ENCODE data around the gene BTBD19. TPM values are rescaled to one million over a fixed set of nuclear protein-coding genes. Genes with fewer than 3 reads are reported as not detected.

BTBD19 gene
- polyA plus RNA-seq, 1 donor (not counting 4 experiments of a cell fraction or from before 2014, with no cell fraction given): 2.9 TPM

GRCh38 chr1:44805311-44806024 is 2.9 kb upstream of the BTBD19 start:
- Histone ChIP-seq H3K4me1 (ENCODE audit: control insufficient read depth, extremely low read depth, insufficient read depth, low read length) (peaks cover 68% of the 10 kb centered on the region), H3K4me3 (ENCODE audit: control insufficient read depth in 2 of 3, extremely low read depth in 1 of 3, insufficient read depth in 2 of 3, low read depth in 1 of 3, low read length in 3 of 3) (no peak overlapping the region), H3K27me3 (ENCODE audit: control insufficient read depth, extremely low read depth, insufficient read depth, low read length) (no peaks in the 10 kb centered on the region), H3K9me3 (ENCODE audit: control insufficient read depth, low read depth, low read length) (no peaks in the 10 kb centered on the region), H2AFZ (ENCODE audit: control insufficient read depth, low read length) (no peak overlapping the region), H3K9ac (ENCODE audit: control insufficient read depth, extremely low read depth, insufficient read depth, low read length) (no peak overlapping the region), H3K36me3 (ENCODE audit: control insufficient read depth in 2 of 2, extremely low read depth in 1 of 2, insufficient read depth in 2 of 2, low read length in 2 of 2) (peaks cover 33 to 61% of the 10 kb centered on the region in 2 experiments), H3K9me1 (ENCODE audit: control insufficient read depth, extremely low read depth, insufficient read depth, low read length) (no peaks in the 10 kb centered on the region), H3K79me2 (ENCODE audit: control insufficient read depth, insufficient read depth, low read length) (peaks cover 38% of the 10 kb centered on the region), H4K20me1 (ENCODE audit: control insufficient read depth, extremely low read depth, insufficient read depth, low read length) (peaks cover 6% of the 10 kb centered on the region), H3K27ac (ENCODE audit: control insufficient read depth, insufficient read depth, low read length) (no peak overlapping the region), H3K4me2 (ENCODE audit: control insufficient read depth, extremely low read depth, insufficient read depth, low read depth, low read length) (no peak overlapping the region)
- dilution Hi-C loops (cut with MboI; ENCODE audit: extremely low pct_ligation_motif_present, low sequenced_read_pairs): no loop called here
- FAIRE-seq: no peak
- no peak for TF ChIP-seq EZH2 (IDR thresholded peaks at IDR 0.05; ENCODE audit: low read length)
- TF ChIP-seq, protein P1, sequence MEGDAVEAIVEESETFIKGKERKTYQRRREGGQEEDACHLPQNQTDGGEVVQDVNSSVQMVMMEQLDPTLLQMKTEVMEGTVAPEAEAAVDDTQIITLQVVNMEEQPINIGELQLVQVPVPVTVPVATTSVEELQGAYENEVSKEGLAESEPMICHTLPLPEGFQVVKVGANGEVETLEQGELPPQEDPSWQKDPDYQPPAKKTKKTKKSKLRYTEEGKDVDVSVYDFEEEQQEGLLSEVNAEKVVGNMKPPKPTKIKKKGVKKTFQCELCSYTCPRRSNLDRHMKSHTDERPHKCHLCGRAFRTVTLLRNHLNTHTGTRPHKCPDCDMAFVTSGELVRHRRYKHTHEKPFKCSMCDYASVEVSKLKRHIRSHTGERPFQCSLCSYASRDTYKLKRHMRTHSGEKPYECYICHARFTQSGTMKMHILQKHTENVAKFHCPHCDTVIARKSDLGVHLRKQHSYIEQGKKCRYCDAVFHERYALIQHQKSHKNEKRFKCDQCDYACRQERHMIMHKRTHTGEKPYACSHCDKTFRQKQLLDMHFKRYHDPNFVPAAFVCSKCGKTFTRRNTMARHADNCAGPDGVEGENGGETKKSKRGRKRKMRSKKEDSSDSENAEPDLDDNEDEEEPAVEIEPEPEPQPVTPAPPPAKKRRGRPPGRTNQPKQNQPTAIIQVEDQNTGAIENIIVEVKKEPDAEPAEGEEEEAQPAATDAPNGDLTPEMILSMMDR (optimal IDR thresholded peaks at IDR 0.05 in 1 of 3, IDR thresholded peaks at IDR 0.05 in 1 of 3, conservative IDR thresholded peaks at IDR 0.05 in 1 of 3; ENCODE audit: extremely low read depth in 1 of 3, insufficient read depth in 2 of 3, low read length in 3 of 3): no peak
- no peak for DNase-seq (ENCODE audit: low read depth, low spot score)

- H3K9me3 ChIP-seq (ENCODE audit: control insufficient read depth, low read depth, low read length): no peaks in the 10 kb centered on the region
- peaks cover 68% of the 10 kb centered on the region for H3K4me1 ChIP-seq (ENCODE audit: control insufficient read depth, extremely low read depth, insufficient read depth, low read length)
- H3K4me3 ChIP-seq (ENCODE audit: control insufficient read depth in 2 of 3, extremely low read depth in 1 of 3, insufficient read depth in 2 of 3, low read depth in 1 of 3, low read length in 3 of 3): no peak overlapping the region
- peaks cover 33% of the 10 kb centered on the region for H3K79me2 ChIP-seq (ENCODE audit: control insufficient read depth, insufficient read depth, low read length)
- no peak for FAIRE-seq
- TF ChIP-seq, protein P1 (optimal IDR thresholded peaks at IDR 0.05 in 1 of 3, IDR thresholded peaks at IDR 0.05 in 1 of 3, conservative IDR thresholded peaks at IDR 0.05 in 1 of 3; ENCODE audit: extremely low read depth in 1 of 3, insufficient read depth in 2 of 3, low read length in 3 of 3): no peak
- no peak for TF ChIP-seq EZH2 (IDR thresholded peaks at IDR 0.05; ENCODE audit: low read length)
- no peak for DNase-seq (ENCODE audit: low read depth, low spot score)
- peak overlapping the region; percentile 78 for H3K9ac ChIP-seq (ENCODE audit: control insufficient read depth, extremely low read depth, insufficient read depth, low read length)
- H3K36me3 ChIP-seq (ENCODE audit: control insufficient read depth in 2 of 2, extremely low read depth in 1 of 2, insufficient read depth in 2 of 2, low read length in 2 of 2): peaks cover 33 to 63% of the 10 kb centered on the region in 2 experiments
- dilution Hi-C loops (cut with MboI; ENCODE audit: extremely low pct_ligation_motif_present, low sequenced_read_pairs): no loop called here
- no peak overlapping the region for H2AFZ ChIP-seq (ENCODE audit: control insufficient read depth, low read length)
- H4K20me1 ChIP-seq (ENCODE audit: control insufficient read depth, extremely low read depth, insufficient read depth, low read length): peaks cover 6% of the 10 kb centered on the region
- no peaks in the 10 kb centered on the region for H3K27me3 ChIP-seq (ENCODE audit: control insufficient read depth, extremely low read depth, insufficient read depth, low read length)
- H3K9me1 ChIP-seq (ENCODE audit: control insufficient read depth, extremely low read depth, insufficient read depth, low read length): no peaks in the 10 kb centered on the region
- peak overlapping the region; percentile 81 for H3K4me2 ChIP-seq (ENCODE audit: control insufficient read depth, extremely low read depth, insufficient read depth, low read depth, low read length)
- peak overlapping the region; percentile 95 for H3K27ac ChIP-seq (ENCODE audit: control insufficient read depth, insufficient read depth, low read length)
These were observed 2.2 kb upstream of the BTBD19 start for GRCh38 chr1:44806025-44806703.
